Left ventricle myocardium inferior (tissue), 1 donor: ENCODE data around the gene C1orf105. TPM values are rescaled to one million over a fixed set of nuclear protein-coding genes. Genes with fewer than 3 reads are reported as not detected.

Experiments
- DNase-seq: peaks from one replicate; pipeline ENCODE4 v3.0.0-alpha.2; 2020
- H3K27ac ChIP-seq: fragments of 200-600 bp; replicated peaks from 2 replicates; pipeline ENCODE4 v1.8.0; 2021
- H3K27me3 ChIP-seq: fragments of 200-600 bp; 2 replicates; pipeline ENCODE4 v1.8.0; 2021; ENCODE audit warnings: low read depth
- H3K36me3 ChIP-seq: fragments of 200-600 bp; 2 replicates; pipeline ENCODE4 v1.8.0; 2021
- H3K4me1 ChIP-seq: fragments of 200-600 bp; 2 replicates; pipeline ENCODE4 v1.8.0; 2021
- H3K4me3 ChIP-seq: fragments of 200-600 bp; 2 replicates; pipeline ENCODE4 v1.8.0; 2021; ENCODE audit warnings: mild to moderate bottlenecking, moderate library complexity
- H3K9me3 ChIP-seq: fragments of 200-600 bp; replicated peaks from 2 replicates; pipeline ENCODE4 v1.8.0; 2021
- intact Hi-C: fragments of 100-400 bp; cut with micrococcal nuclease; formaldehyde crosslinking; loops from one replicate; pipeline ENCODE4 v1.11.0; 2022
- total RNA-seq: library from RNA; stranded (reverse); fragmentation: NEBNext Ultra II Directional; extraction: Animal tissue kit (Norgen Biotek cat#: 25700); gene quantifications from one replicate; pipeline ENCODE4 v1.2.1, GENCODE V29; 2021
- TF ChIP-seq, protein P1 (sequence below): fragments of 200-600 bp; IDR thresholded peaks from 2 replicates; pipeline ENCODE4 v1.8.0; 2021; ENCODE audit warnings: antibody characterized with exemption, mild to moderate bottlenecking, borderline replicate concordance
- donor health status: DM: no; HTN: yes; CAD: no; lungs with severe emphysema.

Gene C1orf105
- total RNA-seq, 1 donor from 2014 or later = 8.5 TPM

GRCh38 chr1:172471666-172472065 lies 51.2 kb downstream of the C1orf105 start:
- no peaks in the 10 kb centered on the region for H3K27me3 ChIP-seq
- intact Hi-C loops = no loop called here
- H3K9me3 ChIP-seq = no peaks in the 10 kb centered on the region
- H3K27ac ChIP-seq = no peak overlapping the region
- H3K4me1 ChIP-seq = no peaks in the 10 kb centered on the region
- DNase-seq = no peak
- TF ChIP-seq, protein P1, sequence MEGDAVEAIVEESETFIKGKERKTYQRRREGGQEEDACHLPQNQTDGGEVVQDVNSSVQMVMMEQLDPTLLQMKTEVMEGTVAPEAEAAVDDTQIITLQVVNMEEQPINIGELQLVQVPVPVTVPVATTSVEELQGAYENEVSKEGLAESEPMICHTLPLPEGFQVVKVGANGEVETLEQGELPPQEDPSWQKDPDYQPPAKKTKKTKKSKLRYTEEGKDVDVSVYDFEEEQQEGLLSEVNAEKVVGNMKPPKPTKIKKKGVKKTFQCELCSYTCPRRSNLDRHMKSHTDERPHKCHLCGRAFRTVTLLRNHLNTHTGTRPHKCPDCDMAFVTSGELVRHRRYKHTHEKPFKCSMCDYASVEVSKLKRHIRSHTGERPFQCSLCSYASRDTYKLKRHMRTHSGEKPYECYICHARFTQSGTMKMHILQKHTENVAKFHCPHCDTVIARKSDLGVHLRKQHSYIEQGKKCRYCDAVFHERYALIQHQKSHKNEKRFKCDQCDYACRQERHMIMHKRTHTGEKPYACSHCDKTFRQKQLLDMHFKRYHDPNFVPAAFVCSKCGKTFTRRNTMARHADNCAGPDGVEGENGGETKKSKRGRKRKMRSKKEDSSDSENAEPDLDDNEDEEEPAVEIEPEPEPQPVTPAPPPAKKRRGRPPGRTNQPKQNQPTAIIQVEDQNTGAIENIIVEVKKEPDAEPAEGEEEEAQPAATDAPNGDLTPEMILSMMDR = no peak
- no peak overlapping the region for H3K4me3 ChIP-seq
- no peaks in the 10 kb centered on the region for H3K36me3 ChIP-seq

GRCh38 chr1:172472495-172472894 lies 52.0 kb downstream of the C1orf105 start:
- no peaks in the 10 kb centered on the region for H3K36me3 ChIP-seq
- no peak for DNase-seq
- no peaks in the 10 kb centered on the region for H3K4me1 ChIP-seq
- TF ChIP-seq, protein P1 = no peak
- intact Hi-C loops = no loop called here
- H3K27me3 ChIP-seq = no peaks in the 10 kb centered on the region
- H3K4me3 ChIP-seq = no peak overlapping the region
- H3K9me3 ChIP-seq = no peaks in the 10 kb centered on the region
- no peak overlapping the region for H3K27ac ChIP-seq

DNA sequence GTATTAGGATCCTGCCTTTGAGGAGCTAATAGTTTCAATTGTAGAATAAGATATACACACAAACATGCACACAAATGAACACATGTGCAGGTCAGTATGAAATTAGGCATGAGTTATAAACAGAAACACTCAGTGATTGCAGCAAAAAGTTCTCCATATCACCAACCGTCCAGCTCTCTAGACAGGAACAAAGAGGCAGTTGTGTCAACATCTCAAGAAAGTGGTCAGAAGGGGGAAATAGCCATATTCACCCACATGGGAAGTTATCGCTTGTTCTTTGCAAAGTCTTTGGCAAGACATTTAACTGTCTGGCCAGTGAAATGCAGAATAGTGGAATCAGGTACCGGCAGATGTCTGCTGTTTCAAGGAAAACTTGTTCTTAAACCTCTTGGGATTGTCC lies 52.8 kb downstream of the C1orf105 start:
- no peak for DNase-seq
- Histone ChIP-seq H3K9me3 (no peaks in the 10 kb centered on the region), H3K4me1 (no peaks in the 10 kb centered on the region), H3K27ac (no peak overlapping the region), H3K27me3 (no peaks in the 10 kb centered on the region), H3K36me3 (no peaks in the 10 kb centered on the region), H3K4me3 (no peak overlapping the region)
- intact Hi-C loops = no loop called here
- TF ChIP-seq, protein P1 = no peak

DNA sequence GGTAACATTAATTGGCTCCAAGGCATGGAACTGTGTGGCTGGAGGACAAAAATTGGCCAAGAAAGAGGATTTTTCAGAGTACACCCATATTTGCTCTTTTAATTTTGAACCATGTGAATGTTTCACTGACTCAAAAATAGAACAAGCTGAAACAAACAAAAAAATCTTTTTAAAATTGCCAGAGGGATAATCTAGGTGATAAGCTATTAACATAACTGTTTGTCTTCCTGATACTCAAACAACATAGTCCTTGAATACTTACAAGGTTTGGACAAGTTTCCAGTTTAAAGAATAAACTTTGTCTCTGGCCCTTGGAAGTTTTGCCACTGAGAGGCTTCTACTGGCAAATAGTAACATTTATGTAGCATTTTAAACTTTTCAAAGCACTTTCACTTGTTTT lies 53.4 kb downstream of the C1orf105 start:
- H3K27me3 ChIP-seq = no peaks in the 10 kb centered on the region
- H3K27ac ChIP-seq = no peak overlapping the region
- DNase-seq = no peak
- H3K4me3 ChIP-seq = no peak overlapping the region
- TF ChIP-seq, protein P1 = no peak
- intact Hi-C loops = no loop called here
- H3K36me3 ChIP-seq = no peaks in the 10 kb centered on the region
- H3K9me3 ChIP-seq = no peaks in the 10 kb centered on the region
- H3K4me1 ChIP-seq = no peaks in the 10 kb centered on the region

DNA sequence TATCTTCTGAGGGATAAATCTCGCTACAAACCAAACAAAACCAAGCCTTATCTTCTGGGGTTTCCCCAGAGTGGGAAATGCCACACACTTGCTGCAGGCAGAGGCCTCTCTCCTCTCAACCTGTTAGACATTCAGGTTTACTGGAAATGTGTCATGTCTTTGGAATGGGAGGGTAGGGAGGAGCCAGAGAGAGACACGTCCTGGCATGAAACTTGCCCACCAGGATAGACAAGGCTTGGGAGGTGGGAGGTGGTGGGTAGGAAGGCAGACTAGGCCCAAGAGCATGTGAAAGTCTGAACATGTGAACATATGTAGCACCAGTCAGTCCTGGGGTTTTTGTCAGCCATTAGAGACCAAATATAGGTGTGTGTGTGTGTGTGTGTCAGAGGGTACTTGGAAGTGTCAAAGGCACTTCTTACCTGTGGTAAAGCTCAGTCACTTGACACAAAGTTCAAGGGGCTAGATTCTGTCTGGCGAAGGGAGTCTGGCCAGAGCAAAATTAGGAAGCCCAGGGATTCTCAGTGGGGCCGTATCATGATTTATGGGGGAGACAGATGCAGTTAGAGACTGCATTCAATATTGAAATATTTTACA lies 55.8 kb downstream of the C1orf105 start:
- intact Hi-C loops = no loop called here
- TF ChIP-seq, protein P1 = no peak
- no peak overlapping the region for H3K4me3 ChIP-seq
- no peak overlapping the region for H3K27ac ChIP-seq
- peaks cover 5% of the 10 kb centered on the region for H3K4me1 ChIP-seq
- no peaks in the 10 kb centered on the region for H3K36me3 ChIP-seq
- H3K9me3 ChIP-seq = no peaks in the 10 kb centered on the region
- no peak for DNase-seq
- H3K27me3 ChIP-seq = peaks cover 3% of the 10 kb centered on the region
